Measurements from ENCODE around the gene ABCC11.

GRCh38 chr16:48256579-48257177, 9.3 kb upstream of the ABCC11 start:
- no peak for TF ChIP-seq YY1 (IDR thresholded peaks at IDR 0.05; ENCODE audit: insufficient read depth, insufficient read length)
- TF ChIP-seq ZNF274 (IDR thresholded peaks at IDR 0.05; ENCODE audit: low read depth, low read length) = no peak

All from NT2/D1 (cell line).